HepG2 (cell line): ENCODE data around the gene UCKL1. TPM values are rescaled to one million over a fixed set of nuclear protein-coding genes. Genes with fewer than 3 reads are reported as not detected.

Experiments
- ATF1 ChIP-seq: IDR thresholded peaks from 2 replicates; pipeline ENCODE4 v1.6.1; 2016; ENCODE audit warnings: mild to moderate bottlenecking, control low read depth
- CREB1 ChIP-seq, 2 experiments: fragments of 450-650 bp in 1 of 2; IDR thresholded peaks; 2 replicates each; pipeline ENCODE4 v1.6.1; 2016 to 2017; ENCODE audit warnings: control low read depth in 1 of 2, mild to moderate bottlenecking in 1 of 2, missing compliant biosample characterization in 1 of 2, missing genetic modification characterization in 1 of 2
- HDAC1 ChIP-seq: sonication (generic); formaldehyde crosslinking; IDR thresholded peaks from 2 replicates; pipeline ENCODE4 v1.5.1; 2020; ENCODE audit warnings: mild to moderate bottlenecking, missing genetic modification reagents
- KLF9 ChIP-seq: IDR thresholded peaks from 2 replicates; pipeline ENCODE4 v1.6.1; 2016; ENCODE audit warnings: low read depth
- MEIS2 ChIP-seq: sonication (generic); formaldehyde crosslinking; IDR thresholded peaks from 2 replicates; pipeline ENCODE4 v1.9.0; 2021; ENCODE audit warnings: mild to moderate bottlenecking, missing genetic modification reagents
- MTF2 ChIP-seq: sonication (generic); formaldehyde crosslinking; IDR thresholded peaks from 2 replicates; pipeline ENCODE4 v1.5.0; 2020; ENCODE audit warnings: missing genetic modification reagents, borderline replicate concordance
- NKX3-1 ChIP-seq: sonication (generic); formaldehyde crosslinking; IDR thresholded peaks from 2 replicates; pipeline ENCODE4 v1.5.0; 2020; ENCODE audit warnings: missing genetic modification reagents
- RBM22 ChIP-seq: fragments of 200-400 bp; formaldehyde crosslinking; optimal IDR thresholded peaks from 2 replicates; pipeline ENCODE3; 2017; ENCODE audit warnings: mild to moderate bottlenecking, low read length, moderate library complexity
- RNF219 ChIP-seq: sonication (generic); formaldehyde crosslinking; IDR thresholded peaks from 2 replicates; pipeline ENCODE4 v1.5.0; 2020; ENCODE audit warnings: mild to moderate bottlenecking, missing genetic modification reagents
- ZBTB42 ChIP-seq: sonication (generic); formaldehyde crosslinking; IDR thresholded peaks from 2 replicates; pipeline ENCODE4 v1.5.0; 2020; ENCODE audit warnings: mild to moderate bottlenecking, missing genetic modification reagents
- ZBTB8A ChIP-seq: sonication (generic); formaldehyde crosslinking; IDR thresholded peaks from 2 replicates; pipeline ENCODE4 v1.4.0; 2020; ENCODE audit warnings: mild to moderate bottlenecking, low read depth, missing genetic modification reagents, borderline replicate concordance
- ZFP36L2 ChIP-seq: sonication (generic); formaldehyde crosslinking; IDR thresholded peaks from 2 replicates; pipeline ENCODE4 v1.4.0; 2020; ENCODE audit warnings: missing genetic modification reagents
- ZFX ChIP-seq: sonication (generic); formaldehyde crosslinking; IDR thresholded peaks from 2 replicates; pipeline ENCODE4 v1.4.0; 2020; ENCODE audit warnings: mild to moderate bottlenecking, low read depth, missing genetic modification reagents, moderate library complexity
- ZIK1 ChIP-seq: sonication (generic); formaldehyde crosslinking; IDR thresholded peaks from 2 replicates; pipeline ENCODE4 v1.5.0; 2020; ENCODE audit warnings: mild to moderate bottlenecking, low read depth, missing genetic modification reagents, borderline replicate concordance
- ZNF598 ChIP-seq: sonication (generic); formaldehyde crosslinking; IDR thresholded peaks from 2 replicates; pipeline ENCODE4 v1.5.1; 2020; ENCODE audit warnings: mild to moderate bottlenecking, missing genetic modification reagents, borderline replicate concordance
- ZNF616 ChIP-seq: sonication (generic); formaldehyde crosslinking; IDR thresholded peaks from 2 replicates; pipeline ENCODE4 v1.5.0; 2020; ENCODE audit warnings: low read depth, mild to moderate bottlenecking, missing genetic modification reagents
- ZNF720 ChIP-seq: sonication (generic); formaldehyde crosslinking; IDR thresholded peaks from 2 replicates; pipeline ENCODE4 v1.4.0; 2020; ENCODE audit warnings: missing genetic modification reagents
- polyA plus RNA-seq, 8 experiments: library from polyadenylated mRNA; depleted of rRNA in 3 of 8; stranded (reverse) in 7 of 8; unstranded in 1 of 8; fragments of >200 nt; fragmentation: Illumina TruSeq in 4 of 8; extraction: Trizol in 4 of 8; gene quantifications; 2 replicates each; pipeline versions ENCODE4 v1.2.1 to v1.2.3, GENCODE V29; 2011 to 2016; ENCODE audit warnings: low read depth in 4 of 8, missing spikeins in 1 of 8, mixed read lengths in 1 of 8; ENCODE audit not compliant: insufficient read depth in 1 of 8
- total RNA-seq, 5 experiments: library from RNA; depleted of rRNA; stranded (reverse); fragments of >200 nt; fragmentation: Illumina TruSeq; extraction: Trizol; gene quantifications; 2 replicates each; pipeline ENCODE4 v1.2.3, GENCODE V29; 2016; ENCODE audit warnings: low read depth in 1 of 5
- TF ChIP-seq, protein P1 (sequence below): IDR thresholded peaks from 2 replicates; pipeline ENCODE4 v1.4.0; 2020; ENCODE audit warnings: mild to moderate bottlenecking, missing genetic modification reagents
- TF ChIP-seq, protein P2 (sequence below): sonication (generic); formaldehyde crosslinking; IDR thresholded peaks from 2 replicates; pipeline ENCODE4 v1.4.0; 2020; ENCODE audit warnings: mild to moderate bottlenecking, missing genetic modification reagents

UCKL1 gene
- total and polyA plus RNA-seq, 2 of the 13 experiments (the other 11 are each of a cell fraction or from before 2014, with no cell fraction given) = 50.2 to 126 TPM

- TF ChIP-seq, protein P1, sequence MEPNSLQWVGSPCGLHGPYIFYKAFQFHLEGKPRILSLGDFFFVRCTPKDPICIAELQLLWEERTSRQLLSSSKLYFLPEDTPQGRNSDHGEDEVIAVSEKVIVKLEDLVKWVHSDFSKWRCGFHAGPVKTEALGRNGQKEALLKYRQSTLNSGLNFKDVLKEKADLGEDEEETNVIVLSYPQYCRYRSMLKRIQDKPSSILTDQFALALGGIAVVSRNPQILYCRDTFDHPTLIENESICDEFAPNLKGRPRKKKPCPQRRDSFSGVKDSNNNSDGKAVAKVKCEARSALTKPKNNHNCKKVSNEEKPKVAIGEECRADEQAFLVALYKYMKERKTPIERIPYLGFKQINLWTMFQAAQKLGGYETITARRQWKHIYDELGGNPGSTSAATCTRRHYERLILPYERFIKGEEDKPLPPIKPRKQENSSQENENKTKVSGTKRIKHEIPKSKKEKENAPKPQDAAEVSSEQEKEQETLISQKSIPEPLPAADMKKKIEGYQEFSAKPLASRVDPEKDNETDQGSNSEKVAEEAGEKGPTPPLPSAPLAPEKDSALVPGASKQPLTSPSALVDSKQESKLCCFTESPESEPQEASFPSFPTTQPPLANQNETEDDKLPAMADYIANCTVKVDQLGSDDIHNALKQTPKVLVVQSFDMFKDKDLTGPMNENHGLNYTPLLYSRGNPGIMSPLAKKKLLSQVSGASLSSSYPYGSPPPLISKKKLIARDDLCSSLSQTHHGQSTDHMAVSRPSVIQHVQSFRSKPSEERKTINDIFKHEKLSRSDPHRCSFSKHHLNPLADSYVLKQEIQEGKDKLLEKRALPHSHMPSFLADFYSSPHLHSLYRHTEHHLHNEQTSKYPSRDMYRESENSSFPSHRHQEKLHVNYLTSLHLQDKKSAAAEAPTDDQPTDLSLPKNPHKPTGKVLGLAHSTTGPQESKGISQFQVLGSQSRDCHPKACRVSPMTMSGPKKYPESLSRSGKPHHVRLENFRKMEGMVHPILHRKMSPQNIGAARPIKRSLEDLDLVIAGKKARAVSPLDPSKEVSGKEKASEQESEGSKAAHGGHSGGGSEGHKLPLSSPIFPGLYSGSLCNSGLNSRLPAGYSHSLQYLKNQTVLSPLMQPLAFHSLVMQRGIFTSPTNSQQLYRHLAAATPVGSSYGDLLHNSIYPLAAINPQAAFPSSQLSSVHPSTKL (CRISPR knock-in tag) = peak; percentile 19; the same call in 1 of the 2 replicates
- TF ChIP-seq, protein P2, sequence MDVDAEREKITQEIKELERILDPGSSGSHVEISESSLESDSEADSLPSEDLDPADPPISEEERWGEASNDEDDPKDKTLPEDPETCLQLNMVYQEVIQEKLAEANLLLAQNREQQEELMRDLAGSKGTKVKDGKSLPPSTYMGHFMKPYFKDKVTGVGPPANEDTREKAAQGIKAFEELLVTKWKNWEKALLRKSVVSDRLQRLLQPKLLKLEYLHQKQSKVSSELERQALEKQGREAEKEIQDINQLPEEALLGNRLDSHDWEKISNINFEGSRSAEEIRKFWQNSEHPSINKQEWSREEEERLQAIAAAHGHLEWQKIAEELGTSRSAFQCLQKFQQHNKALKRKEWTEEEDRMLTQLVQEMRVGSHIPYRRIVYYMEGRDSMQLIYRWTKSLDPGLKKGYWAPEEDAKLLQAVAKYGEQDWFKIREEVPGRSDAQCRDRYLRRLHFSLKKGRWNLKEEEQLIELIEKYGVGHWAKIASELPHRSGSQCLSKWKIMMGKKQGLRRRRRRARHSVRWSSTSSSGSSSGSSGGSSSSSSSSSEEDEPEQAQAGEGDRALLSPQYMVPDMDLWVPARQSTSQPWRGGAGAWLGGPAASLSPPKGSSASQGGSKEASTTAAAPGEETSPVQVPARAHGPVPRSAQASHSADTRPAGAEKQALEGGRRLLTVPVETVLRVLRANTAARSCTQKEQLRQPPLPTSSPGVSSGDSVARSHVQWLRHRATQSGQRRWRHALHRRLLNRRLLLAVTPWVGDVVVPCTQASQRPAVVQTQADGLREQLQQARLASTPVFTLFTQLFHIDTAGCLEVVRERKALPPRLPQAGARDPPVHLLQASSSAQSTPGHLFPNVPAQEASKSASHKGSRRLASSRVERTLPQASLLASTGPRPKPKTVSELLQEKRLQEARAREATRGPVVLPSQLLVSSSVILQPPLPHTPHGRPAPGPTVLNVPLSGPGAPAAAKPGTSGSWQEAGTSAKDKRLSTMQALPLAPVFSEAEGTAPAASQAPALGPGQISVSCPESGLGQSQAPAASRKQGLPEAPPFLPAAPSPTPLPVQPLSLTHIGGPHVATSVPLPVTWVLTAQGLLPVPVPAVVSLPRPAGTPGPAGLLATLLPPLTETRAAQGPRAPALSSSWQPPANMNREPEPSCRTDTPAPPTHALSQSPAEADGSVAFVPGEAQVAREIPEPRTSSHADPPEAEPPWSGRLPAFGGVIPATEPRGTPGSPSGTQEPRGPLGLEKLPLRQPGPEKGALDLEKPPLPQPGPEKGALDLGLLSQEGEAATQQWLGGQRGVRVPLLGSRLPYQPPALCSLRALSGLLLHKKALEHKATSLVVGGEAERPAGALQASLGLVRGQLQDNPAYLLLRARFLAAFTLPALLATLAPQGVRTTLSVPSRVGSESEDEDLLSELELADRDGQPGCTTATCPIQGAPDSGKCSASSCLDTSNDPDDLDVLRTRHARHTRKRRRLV (CRISPR knock-in tag) = no peak; the same call in 1 of the 2 replicates
- TF ChIP-seq ZFX (peak; percentile 83), ZBTB42 (CRISPR knock-in tag) (no peak), ZNF616 (CRISPR knock-in tag) (0 out of 2 replicates have a peak, but pooled peaks have one; percentile 25), KLF9 (no peak), MTF2 (CRISPR knock-in tag) (peak; percentile 68; the same call in 1 of the 2 replicates), ZIK1 (CRISPR knock-in tag) (peak; percentile 50; the same call in 1 of the 2 replicates), ZBTB8A (no peak), MEIS2 (no peak), ATF1 (CRISPR knock-in tag) (no peak), ZNF598 (CRISPR knock-in tag) (no peak; the same call in 1 of the 2 replicates), ZFP36L2 (CRISPR knock-in tag) (no peak), RBM22 (no peak), HDAC1 (CRISPR knock-in tag) (no peak), NKX3-1 (CRISPR knock-in tag) (no peak), CREB1 (IDR thresholded peaks at IDR 0.05) (no peak), CREB1 (CRISPR knock-in tag; IDR thresholded peaks at IDR 0.05) (no peak), ZNF720 (CRISPR knock-in tag) (no peak), RNF219 (CRISPR knock-in tag) (no peak)
Measured at GRCh38 chr20:63979557-63980316, 23.5 kb upstream of the UCKL1 start, which contains the start of gene SAMD10 (continued).
